ENCODE results near the gene WWOX. TPM values are rescaled to one million over a fixed set of nuclear protein-coding genes. Genes with fewer than 3 reads are reported as not detected.

The WWOX gene
- total RNA-seq, 2 donors from 2014 or later = 33.8 to 82.5 TPM

GRCh38 chr16:78729687-78730086, 630.2 kb downstream of the WWOX start:
- H3K27ac ChIP-seq = no peak overlapping the region
- H3K36me3 ChIP-seq = no peaks in the 10 kb centered on the region
- no peaks in the 10 kb centered on the region for H3K9me3 ChIP-seq
- no peak for DNase-seq (ENCODE audit: low spot score)
- H3K27me3 ChIP-seq (replicated peaks; ENCODE audit: insufficient read depth) = no peaks in the 10 kb centered on the region
- no peaks in the 10 kb centered on the region for H3K4me1 ChIP-seq (ENCODE audit: control insufficient read depth in 1 of 2, low read depth in 2 of 2)
- no peak for ATAC-seq (ENCODE audit: insufficient number of reproducible peaks, low FRiP score, low read depth)
- TF ChIP-seq CTCF (IDR thresholded peaks at IDR 0.05) = no peak
- H3K4me3 ChIP-seq = no peak overlapping the region

- TF ChIP-seq CTCF (IDR thresholded peaks at IDR 0.05) = no peak
- no peak for ATAC-seq (ENCODE audit: insufficient number of reproducible peaks, low FRiP score, low read depth)
Observed at GRCh38 chr16:78731785-78732184, 632.3 kb downstream of the WWOX start.

GRCh38 chr16:78732696-78733095, 633.2 kb downstream of the WWOX start:
- DNase-seq (ENCODE audit: low spot score) = no peak
- no peak for TF ChIP-seq CTCF (IDR thresholded peaks at IDR 0.05)
- no peak for ATAC-seq (ENCODE audit: insufficient number of reproducible peaks, low FRiP score, low read depth)
- H3K4me1 ChIP-seq (ENCODE audit: control insufficient read depth in 1 of 2, low read depth in 2 of 2) = no peaks in the 10 kb centered on the region
- H3K9me3 ChIP-seq = no peaks in the 10 kb centered on the region
- H3K27ac ChIP-seq = no peak overlapping the region
- H3K36me3 ChIP-seq = no peaks in the 10 kb centered on the region
- H3K27me3 ChIP-seq (replicated peaks; ENCODE audit: insufficient read depth) = no peaks in the 10 kb centered on the region
- H3K4me3 ChIP-seq = no peak overlapping the region

More at GRCh38 chr16:78731785-78732184, 632.3 kb downstream of the WWOX start:
- Histone ChIP-seq H3K4me3 (no peak overlapping the region), H3K36me3 (no peaks in the 10 kb centered on the region), H3K27ac (no peak overlapping the region), H3K9me3 (no peaks in the 10 kb centered on the region), H3K27me3 (replicated peaks; ENCODE audit: insufficient read depth) (no peaks in the 10 kb centered on the region), H3K4me1 (ENCODE audit: control insufficient read depth in 1 of 2, low read depth in 2 of 2) (no peaks in the 10 kb centered on the region)
- no peak for DNase-seq (ENCODE audit: low spot score)

GRCh38 chr16:78735337-78735736, 635.9 kb downstream of the WWOX start:
- Histone ChIP-seq H3K4me1 (ENCODE audit: control insufficient read depth in 1 of 2, low read depth in 2 of 2) (no peaks in the 10 kb centered on the region), H3K36me3 (no peaks in the 10 kb centered on the region), H3K27me3 (replicated peaks; ENCODE audit: insufficient read depth) (no peaks in the 10 kb centered on the region), H3K27ac (no peak overlapping the region), H3K9me3 (no peaks in the 10 kb centered on the region), H3K4me3 (no peak overlapping the region)
- TF ChIP-seq CTCF (IDR thresholded peaks at IDR 0.05) = no peak
- no peak for DNase-seq (ENCODE audit: low spot score)
- no peak for ATAC-seq (ENCODE audit: insufficient number of reproducible peaks, low FRiP score, low read depth)

- no peak for TF ChIP-seq CTCF (IDR thresholded peaks at IDR 0.05)
- no peak overlapping the region for H3K27ac ChIP-seq
- no peak for ATAC-seq (ENCODE audit: insufficient number of reproducible peaks, low FRiP score, low read depth)
- H3K4me1 ChIP-seq (ENCODE audit: control insufficient read depth in 1 of 2, low read depth in 2 of 2) = no peaks in the 10 kb centered on the region
- no peaks in the 10 kb centered on the region for H3K36me3 ChIP-seq
- no peaks in the 10 kb centered on the region for H3K27me3 ChIP-seq (replicated peaks; ENCODE audit: insufficient read depth)
- no peak for DNase-seq (ENCODE audit: low spot score)
- H3K9me3 ChIP-seq = no peaks in the 10 kb centered on the region
- no peak overlapping the region for H3K4me3 ChIP-seq
Observed at GRCh38 chr16:78737630-78738029, 638.2 kb downstream of the WWOX start.
